Spleen (tissue), 11 donors: ENCODE results near the gene DNAAF5. TPM values are rescaled to one million over a fixed set of nuclear protein-coding genes. Genes with fewer than 3 reads are reported as not detected.
A peak's percentile ranks its signal among the peaks of the same experiment; 100 is the strongest.

Experiments
- DNase-seq: peaks from one replicate; pipeline ENCODE4 v3.0.0-alpha.2; 2020
- H3K27ac ChIP-seq, 8 donors: fragments of 200-600 bp; sonication (generic) in 7 of 8; 1 replicate in 4 of 8; 2 replicates in 4 of 8; pipeline versions ENCODE4 v1.5.0 to v1.8.0; 2016 to 2021; ENCODE audit warnings: inconsistent platforms in 4 of 8, mild to moderate bottlenecking in 4 of 8, moderate library complexity in 1 of 8
- H3K27me3 ChIP-seq, 7 donors: fragments of 200-600 bp; sonication (generic) in 6 of 7; replicated peaks in 1 of 7; 1 replicate in 4 of 7; 2 replicates in 3 of 7; pipeline versions ENCODE4 v1.5.0 to v1.8.0; 2016 to 2021; ENCODE audit warnings: inconsistent platforms in 3 of 7, mild to moderate bottlenecking in 1 of 7
- H3K36me3 ChIP-seq, 6 donors: fragments of 200-600 bp; sonication (generic) in 5 of 6; 1 replicate in 4 of 6; 2 replicates in 2 of 6; pipeline versions ENCODE4 v1.5.0 to v1.8.0; 2016 to 2021; ENCODE audit warnings: inconsistent platforms in 2 of 6
- H3K4me1 ChIP-seq, 6 donors: fragments of 200-600 bp; sonication (generic) in 5 of 6; 1 replicate in 3 of 6; 2 replicates in 3 of 6; pipeline versions ENCODE4 v1.5.0 to v1.8.0; 2016 to 2021; ENCODE audit warnings: inconsistent platforms in 3 of 6
- H3K4me3 ChIP-seq, 8 donors: fragments of 200-600 bp; sonication (generic) in 7 of 8; 1 replicate in 4 of 8; 2 replicates in 4 of 8; pipeline versions ENCODE4 v1.5.0 to v1.8.0; 2016 to 2021; ENCODE audit warnings: inconsistent platforms in 4 of 8, mild to moderate bottlenecking in 4 of 8, moderate library complexity in 2 of 8
- H3K9me3 ChIP-seq, 8 donors: fragments of 200-600 bp; sonication (generic) in 7 of 8; 1 replicate in 4 of 8; 2 replicates in 4 of 8; pipeline versions ENCODE4 v1.5.0 to v1.8.0; 2016 to 2021; ENCODE audit warnings: inconsistent platforms in 4 of 8
- CTCF ChIP-seq, 11 experiments: fragments of 200-600 bp in 7 of 11; fragments of 450-650 bp in 4 of 11; sonication (generic) in 4 of 11; IDR thresholded peaks in 8 of 11; conservative IDR thresholded peaks in 3 of 11; 1 replicate in 7 of 11; 2 replicates in 4 of 11; pipeline versions ENCODE4 v1.4.0 to v1.8.0; 2016 to 2021; ENCODE audit warnings: antibody characterized with exemption in 11 of 11, inconsistent platforms in 4 of 11, mild to moderate bottlenecking in 1 of 11
- POLR2A ChIP-seq, 3 donors: fragments of 450-650 bp; IDR thresholded peaks; one replicate each; pipeline ENCODE4 v1.5.1; 2017; ENCODE audit warnings: antibody characterized with exemption in 3 of 3, mild to moderate bottlenecking in 1 of 3
- POLR2AphosphoS5 ChIP-seq, 3 donors: sonication (generic); formaldehyde crosslinking; IDR thresholded peaks; one replicate each; pipeline ENCODE4 v1.5.1; 2017; ENCODE audit warnings: antibody characterized with exemption in 3 of 3
- WGBS, 5 donors: extraction: QIAGEN DNeasy Blood & Tissue Kit in 3 of 5; methylation state at CpG; one replicate each; pipeline versions ENCODE4 v1.1.5 to v1.1.7; 2013 to 2018; 5-methylcytosine and 5-hydroxymethylcytosine counted together
- intact Hi-C: fragments of 100-400 bp; cut with DNase I; formaldehyde crosslinking; loops from one replicate; pipeline ENCODE4 v1.15.0; 2023; ENCODE audit warnings: low total_unique reads
- polyA plus RNA-seq, 3 donors: library from polyadenylated mRNA; stranded (reverse); fragments of 200-250 nt; gene quantifications; one replicate each; pipeline ENCODE4 v1.2.1, GENCODE V29; 2013
- total RNA-seq, 7 donors: library from RNA; depleted of rRNA in 3 of 7; stranded (reverse); fragments of >200 nt in 3 of 7; fragmentation: NEBNext Ultra II Directional in 4 of 7; extraction: Animal tissue kit (Norgen Biotek cat#: 25700) in 4 of 7; gene quantifications; one replicate each; pipeline versions ENCODE4 v1.1.0 to v1.2.1, GENCODE V29; 2016 to 2021
- donor health status: healthy with polysubstance abuse.
- donor health status: DM: no; HTN: no; CAD: no; lungs with moderate emphysema.
- donor health status: DM: no; HTN: no; CAD: no.
- donor health status: Bipolar disorder and iron deficiency.
- donor health status: healthy.
- donor health status: DM: no; HTN: no; CAD: no.
- donor health status: DM: yes; HTN: yes; CAD: no.

Gene DNAAF5
- total and polyA plus RNA-seq, 10 donors, result 7.5 to 22.4 (median 18.1) TPM

GRCh38 chr7:835485-836401 is 109.2 kb downstream of the DNAAF5 start:
- Histone ChIP-seq H3K4me3 (no peak overlapping the region), H3K27ac (peak overlapping the region in 7 of 8 donors; percentile 13 to 82 (median 35)), H3K9me3 (no peaks in the 10 kb centered on the region), H3K27me3 (no peaks in the 10 kb centered on the region), H3K36me3 (peaks cover 0 to 54% (median 24%) of the 10 kb centered on the region in 6 donors), H3K4me1 (peaks cover 21 to 60% (median 46%) of the 10 kb centered on the region in 6 donors)
- peak; percentile 76 for DNase-seq
- 61 to 74% (median 65%) methylated on average over 27 of the region's 27 CpGs for WGBS, 5 donors
- TF ChIP-seq POLR2AphosphoS5 (IDR thresholded peaks at IDR 0.05) (peak in 1 of 3 donors; percentile 38), CTCF (IDR thresholded peaks at IDR 0.05 in 8 of 11, conservative IDR thresholded peaks at IDR 0.05 in 3 of 11) (no peak), POLR2A (IDR thresholded peaks at IDR 0.05) (no peak)
- intact Hi-C loops, result loop anchor here (10.0 kb wide), 1 partner anchor 51 kb away; no protein-coding TSS in a partner anchor

Other genes starting within 250 kb of the DNAAF5 start
- 10 to 100 TPM; 16.1 to 49.5 (median 24.5) TPM for gene PDGFA, start 206.9 kb upstream of the DNAAF5 start, total RNA-seq
- 10 to 100 TPM in 1 of 3 donors, 1 to 10 TPM in 2; 6.1 to 16.8 (median 9.9) TPM for gene PDGFA, start 206.9 kb upstream of the DNAAF5 start, polyA plus RNA-seq
- gene PRKAR1B, start 582 bp downstream of the DNAAF5 start, total RNA-seq, result 10 to 100 TPM; 20.8 to 39.5 (median 23.8) TPM
- 10 to 100 TPM in 2 of 3 donors, 1 to 10 TPM in 1; 9.9 to 30.2 (median 13.9) TPM for gene PRKAR1B, start 582 bp downstream of the DNAAF5 start, polyA plus RNA-seq
- 100 to 1,000 TPM; 103 to 181 (median 154) TPM for gene SUN1, start 105.8 kb downstream of the DNAAF5 start, total RNA-seq
- 10 to 100 TPM; 33.2 to 59.5 (median 54.9) TPM for gene SUN1, start 105.8 kb downstream of the DNAAF5 start, polyA plus RNA-seq
- gene GET4, start 149.9 kb downstream of the DNAAF5 start, total RNA-seq, result 10 to 100 TPM; 25.4 to 39.5 (median 34.4) TPM
- 10 to 100 TPM; 40.0 to 63.0 (median 53.9) TPM for gene GET4, start 149.9 kb downstream of the DNAAF5 start, polyA plus RNA-seq
- gene ADAP1, start 228.0 kb downstream of the DNAAF5 start, total RNA-seq, result 10 to 100 TPM; 18.1 to 35.4 (median 25.7) TPM
- 10 to 100 TPM in 2 of 3 donors, 1 to 10 TPM in 1; 8.7 to 38.6 (median 12.8) TPM for gene ADAP1, start 228.0 kb downstream of the DNAAF5 start, polyA plus RNA-seq
- 10 to 100 TPM; 12.4 to 29.1 (median 18.9) TPM for gene COX19, start 248.8 kb downstream of the DNAAF5 start, total RNA-seq
- 1 to 10 TPM; 7.1 to 8.9 (median 7.2) TPM for gene COX19, start 248.8 kb downstream of the DNAAF5 start, polyA plus RNA-seq